ENCODE measurements around the gene JMJD7. TPM values are rescaled to one million over a fixed set of nuclear protein-coding genes. Genes with fewer than 3 reads are reported as not detected.

The JMJD7 gene
- total RNA-seq, 1 experiment from 2014 or later: 2.5 TPM

DNA sequence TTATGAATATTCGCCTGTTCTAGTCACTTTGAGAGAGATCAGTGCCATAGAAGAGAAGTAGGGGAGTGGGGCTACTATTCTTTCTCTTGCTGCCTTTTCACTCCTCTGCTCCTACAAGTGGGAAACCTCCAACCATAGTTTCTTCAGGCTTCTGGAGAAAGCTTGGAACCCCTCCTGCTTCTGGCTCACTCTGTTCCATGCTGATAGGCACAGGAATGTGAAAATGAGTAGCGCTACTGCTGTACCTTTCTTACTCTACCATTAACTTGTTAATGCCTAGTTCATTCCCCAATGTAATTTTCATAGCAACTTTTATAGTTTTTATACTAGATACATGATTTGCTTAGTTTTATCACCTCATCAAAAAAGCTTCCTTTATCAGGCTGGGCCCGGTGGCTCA, 26.7 kb upstream of the JMJD7 start:
- no peak for DNase-seq (ENCODE audit: low spot score)

DNA sequence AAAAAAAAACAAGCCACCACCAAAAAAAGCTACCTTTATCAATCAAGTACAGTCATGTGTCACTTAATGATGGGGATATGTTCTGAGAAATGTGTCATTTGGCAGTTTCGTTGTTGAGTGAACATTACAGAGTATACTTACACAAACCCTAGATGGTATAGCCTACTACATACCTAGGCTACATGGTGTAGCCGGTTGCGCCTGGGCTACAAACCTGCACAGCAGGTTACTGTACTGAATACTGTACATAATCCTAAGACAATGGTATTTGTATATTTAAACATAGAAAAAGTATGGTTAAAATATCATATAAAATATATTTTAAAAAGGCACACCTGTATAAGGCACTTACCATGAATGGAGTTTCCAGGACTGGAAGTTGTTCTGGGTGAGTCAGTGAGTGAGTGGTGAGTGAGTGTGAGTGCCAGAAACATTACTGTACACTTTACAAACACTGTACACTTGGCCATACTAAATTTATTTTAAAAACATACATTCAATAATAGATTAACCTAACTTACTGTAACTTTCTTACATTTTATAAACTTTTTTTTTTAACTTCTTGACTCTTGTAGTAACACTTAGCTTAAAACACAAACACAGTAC, 25.9 kb upstream of the JMJD7 start:
- peak; percentile 16 for DNase-seq (ENCODE audit: low spot score)

DNA sequence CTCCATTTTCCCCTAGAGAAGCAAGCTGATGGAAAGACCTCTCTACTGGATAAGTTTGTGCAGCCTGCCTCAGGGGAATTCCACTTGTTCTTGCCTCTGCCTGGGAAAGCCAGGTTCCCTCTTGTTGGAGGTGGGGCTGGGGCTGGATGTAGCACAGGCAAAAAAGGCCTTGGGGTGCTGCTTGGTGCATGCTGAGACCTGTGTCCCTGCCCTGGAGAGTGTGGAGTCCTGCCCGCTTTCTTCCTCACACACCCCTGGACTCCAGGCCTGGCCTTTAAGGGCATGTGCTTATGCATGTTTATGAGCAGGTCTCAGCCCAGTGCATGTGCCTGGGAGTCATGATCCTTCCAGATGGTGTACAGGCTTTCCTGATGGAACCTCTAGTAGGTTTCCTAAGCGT, 23.5 kb upstream of the JMJD7 start:
- DNase-seq (ENCODE audit: low spot score): no peak

DNA sequence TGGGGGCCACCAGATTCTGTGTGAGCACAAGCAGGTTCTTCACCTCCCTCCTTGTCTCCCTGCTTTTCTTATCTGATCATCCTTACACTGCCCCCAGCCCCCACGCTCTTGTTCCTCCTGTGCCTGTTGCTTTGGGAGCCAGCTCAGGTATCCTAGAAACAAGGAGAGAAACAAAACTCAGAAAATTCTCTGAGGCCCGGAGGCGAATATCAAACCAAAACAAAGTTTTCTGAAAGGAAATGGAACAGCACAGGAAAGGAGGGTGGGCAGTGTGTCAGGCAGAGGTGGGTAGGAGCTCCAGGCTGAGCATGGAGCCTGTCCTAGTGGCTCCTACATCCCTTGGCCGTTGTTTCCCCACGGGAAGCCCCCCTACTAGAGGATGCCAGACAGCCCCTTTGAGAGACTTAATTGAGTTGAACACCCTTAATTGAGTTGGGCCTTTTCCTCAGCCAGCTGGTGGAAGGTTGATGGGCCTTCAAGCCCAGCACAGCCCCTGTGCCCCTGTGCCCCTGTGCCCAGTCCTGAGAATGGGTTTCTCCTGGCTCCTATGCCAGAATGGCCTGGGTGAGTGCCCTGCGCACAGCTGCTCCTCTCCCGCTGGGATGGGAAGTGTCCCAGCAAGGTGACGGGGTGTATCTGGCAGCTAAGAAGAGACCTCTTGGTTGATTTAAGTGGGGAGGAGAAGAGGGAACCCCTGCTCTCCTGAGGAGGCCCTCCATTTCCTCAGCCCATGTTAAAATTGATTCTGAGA, 22.8 kb upstream of the JMJD7 start:
- no peak for DNase-seq (ENCODE audit: low spot score)

DNA sequence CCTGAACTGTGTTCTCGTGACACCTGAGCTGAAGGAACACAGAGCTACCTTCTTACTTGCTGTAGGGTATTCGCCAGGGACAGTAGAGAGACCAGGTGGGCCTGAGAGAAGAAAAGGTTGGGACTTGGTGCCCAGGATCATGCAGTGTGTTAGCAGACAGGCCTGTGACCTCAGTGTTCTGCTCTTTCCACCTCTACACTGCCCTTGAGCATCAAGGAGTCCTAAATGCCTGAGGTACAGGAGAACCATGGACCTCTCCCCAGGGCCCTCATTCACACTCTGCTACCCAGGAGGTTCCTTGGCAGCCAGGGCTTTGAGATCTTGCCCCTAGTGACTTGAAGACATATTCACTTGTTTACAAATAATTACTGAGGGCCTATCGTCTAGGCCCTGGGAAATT, 22.2 kb upstream of the JMJD7 start:
- no peak for DNase-seq (ENCODE audit: low spot score)

DNA sequence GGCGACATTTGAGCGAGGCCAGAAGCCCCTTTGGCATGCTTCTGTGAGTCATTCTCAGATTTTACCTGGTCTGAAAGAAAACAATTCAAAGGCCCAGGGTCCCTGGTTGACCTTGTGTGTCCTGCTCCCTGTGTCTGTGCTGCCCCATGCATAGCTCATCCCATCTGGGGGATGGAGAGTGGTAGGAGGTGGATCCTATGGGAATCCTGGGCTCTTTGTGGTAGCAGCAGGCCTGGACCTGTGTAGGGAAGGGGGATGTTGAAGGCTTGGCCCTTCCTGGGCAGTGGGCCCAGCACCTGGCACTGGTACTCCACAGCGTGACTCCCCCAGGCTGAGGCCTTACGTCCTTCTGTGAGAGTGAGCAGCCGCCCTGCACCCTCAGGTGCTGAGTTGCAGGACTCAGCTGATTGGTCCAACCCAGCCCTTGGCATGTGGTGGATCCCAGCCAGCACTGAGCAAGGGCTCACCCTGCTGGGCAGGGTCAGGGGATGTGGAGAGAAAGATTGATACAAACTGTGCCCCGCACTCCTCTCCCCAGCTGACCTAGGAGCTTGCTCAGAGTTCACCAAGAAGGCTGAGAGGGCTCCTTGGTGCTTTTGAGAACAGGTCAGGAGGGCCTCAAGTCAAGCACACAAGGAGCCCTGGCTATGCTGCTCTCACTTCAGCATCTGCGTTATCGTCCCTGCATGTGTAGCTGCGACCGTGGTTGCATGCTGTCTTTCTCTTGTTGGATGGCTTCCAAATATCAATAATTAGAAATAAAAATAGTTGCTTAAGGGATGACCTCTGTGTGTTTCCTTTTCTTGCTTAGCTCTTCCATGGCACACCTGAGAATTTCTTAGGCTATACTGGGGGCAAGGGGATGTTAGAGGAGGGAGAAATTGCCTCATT, 21.4 kb upstream of the JMJD7 start:
- DNase-seq (ENCODE audit: low spot score): peak; percentile 41

DNA sequence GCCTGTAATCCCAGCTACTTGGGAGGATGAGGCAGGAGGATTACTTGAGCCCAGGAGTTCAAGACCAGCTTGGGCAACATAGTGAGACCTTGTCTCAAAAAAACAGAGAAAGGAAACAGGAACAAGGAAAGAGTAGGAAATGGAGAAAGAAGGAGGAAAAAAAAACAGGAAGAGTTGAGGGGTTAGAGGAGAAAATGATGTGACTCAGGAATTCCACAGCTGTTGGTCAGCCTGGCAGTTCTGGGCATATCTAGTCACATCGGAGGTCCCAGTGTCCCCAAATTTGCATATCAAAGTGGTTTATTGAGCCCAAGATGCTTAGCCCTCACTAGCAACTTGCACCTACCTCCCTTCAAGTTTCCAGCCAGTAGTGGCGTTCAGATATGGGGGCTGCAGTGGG, 18.8 kb upstream of the JMJD7 start:
- DNase-seq (ENCODE audit: low spot score): peak; percentile 67

DNA sequence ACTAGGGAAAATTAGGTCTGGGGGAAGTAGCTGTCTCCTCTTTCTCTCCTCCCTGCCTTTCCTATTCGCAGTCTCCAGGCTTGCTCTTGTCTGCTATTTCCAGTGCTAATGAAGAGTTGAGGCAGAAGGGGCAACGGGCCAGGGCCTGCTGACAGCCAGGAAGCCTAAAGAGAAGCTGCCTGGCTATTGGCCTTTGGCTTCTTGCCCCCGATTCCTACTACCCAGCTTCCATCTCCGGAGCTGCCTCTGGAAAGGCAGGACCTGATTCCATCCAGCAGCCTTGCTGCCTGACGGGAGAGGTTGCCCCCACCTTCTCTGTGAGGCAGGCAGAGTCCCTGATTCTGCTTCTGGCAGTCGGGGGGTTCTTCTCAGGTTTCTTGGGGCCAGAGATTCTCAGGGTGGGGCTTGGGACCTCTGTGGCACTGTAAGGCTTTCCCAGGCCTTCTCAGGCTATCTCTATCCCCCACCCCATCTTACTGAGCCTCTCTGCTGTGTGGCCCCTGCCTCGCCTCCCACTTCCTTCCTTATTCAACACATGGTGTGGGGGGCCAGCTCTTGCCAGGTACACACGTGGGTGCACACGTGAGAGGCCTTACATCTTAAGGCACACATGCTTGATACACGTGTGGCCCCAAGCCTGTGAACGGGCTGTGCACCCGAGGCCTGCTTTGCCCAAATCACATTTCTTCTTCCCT, 18.2 kb upstream of the JMJD7 start:
- DNase-seq (ENCODE audit: low spot score): no peak

DNA sequence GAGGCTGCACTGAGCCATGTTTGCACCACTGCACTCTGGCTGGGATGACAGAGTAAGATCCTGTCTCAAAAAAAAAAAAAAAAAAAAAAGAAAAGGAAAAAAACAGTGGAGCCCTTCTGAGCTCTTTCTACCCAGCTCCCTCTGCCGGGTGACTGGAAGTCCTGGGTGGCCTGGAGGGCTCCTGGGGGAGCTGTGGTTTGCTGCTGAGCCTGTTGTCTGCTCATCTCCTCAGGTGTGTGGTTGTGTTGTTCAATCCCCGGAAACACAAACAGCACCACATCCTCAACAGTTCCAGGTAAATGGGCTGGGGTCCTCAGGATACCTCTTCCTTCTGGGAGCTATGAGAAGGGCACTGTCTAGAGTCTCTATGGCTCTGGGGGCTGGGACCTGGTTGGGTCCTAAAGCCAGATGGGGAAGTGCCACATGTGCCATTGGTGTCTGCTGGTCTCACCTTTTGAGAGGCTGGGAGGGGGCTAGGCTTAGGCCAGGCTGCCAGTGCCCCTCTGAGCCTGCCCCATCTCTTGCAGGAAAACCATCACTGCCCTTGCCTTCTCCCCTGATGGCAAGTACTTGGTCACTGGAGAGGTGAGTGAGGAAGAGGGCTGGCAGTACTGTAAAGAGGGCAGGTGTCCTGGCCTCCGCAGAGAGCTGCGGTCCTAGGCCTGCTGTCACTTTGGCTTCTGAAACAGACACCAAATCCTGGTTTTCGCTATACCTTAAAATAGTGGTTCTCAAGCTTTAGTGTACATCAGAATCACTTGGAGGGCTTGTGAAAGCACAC, 17.1 kb upstream of the JMJD7 start:
- DNase-seq (ENCODE audit: low spot score): no peak

DNA sequence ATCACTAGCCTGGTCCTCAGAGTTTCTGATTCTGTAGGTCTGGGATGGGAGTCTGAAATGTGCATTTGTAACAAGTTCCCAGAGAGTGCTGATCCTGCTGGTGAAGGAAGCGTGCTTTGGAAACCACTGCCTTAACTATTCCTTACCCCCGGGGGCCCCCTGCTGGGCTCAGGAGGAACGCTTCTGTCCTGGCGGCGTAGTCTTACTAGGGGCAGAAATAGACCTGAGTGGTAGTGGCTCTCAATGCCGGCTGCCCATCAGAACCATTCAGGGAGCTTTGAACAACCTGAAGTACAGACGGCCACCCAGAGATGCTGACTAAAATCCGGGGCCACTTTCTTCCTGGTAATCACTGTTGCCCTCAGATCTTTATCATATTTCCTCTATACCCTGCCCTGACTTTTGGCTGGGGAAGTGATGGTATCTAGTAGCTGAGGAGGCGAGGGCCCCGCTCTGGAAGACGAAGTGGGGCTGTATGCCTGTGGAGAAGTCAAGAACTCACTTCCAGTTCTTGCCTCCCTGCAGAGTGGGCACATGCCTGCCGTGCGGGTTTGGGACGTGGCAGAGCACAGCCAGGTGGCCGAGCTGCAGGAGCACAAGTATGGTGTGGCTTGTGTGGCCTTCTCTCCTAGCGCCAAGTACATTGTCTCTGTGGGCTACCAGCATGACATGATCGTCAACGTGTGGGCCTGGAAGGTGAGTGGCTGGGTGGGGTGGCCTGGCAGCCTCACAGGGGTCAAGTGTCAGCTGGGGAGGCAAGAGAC, 16.3 kb upstream of the JMJD7 start:
- DNase-seq (ENCODE audit: low spot score): peak; percentile 64

DNA sequence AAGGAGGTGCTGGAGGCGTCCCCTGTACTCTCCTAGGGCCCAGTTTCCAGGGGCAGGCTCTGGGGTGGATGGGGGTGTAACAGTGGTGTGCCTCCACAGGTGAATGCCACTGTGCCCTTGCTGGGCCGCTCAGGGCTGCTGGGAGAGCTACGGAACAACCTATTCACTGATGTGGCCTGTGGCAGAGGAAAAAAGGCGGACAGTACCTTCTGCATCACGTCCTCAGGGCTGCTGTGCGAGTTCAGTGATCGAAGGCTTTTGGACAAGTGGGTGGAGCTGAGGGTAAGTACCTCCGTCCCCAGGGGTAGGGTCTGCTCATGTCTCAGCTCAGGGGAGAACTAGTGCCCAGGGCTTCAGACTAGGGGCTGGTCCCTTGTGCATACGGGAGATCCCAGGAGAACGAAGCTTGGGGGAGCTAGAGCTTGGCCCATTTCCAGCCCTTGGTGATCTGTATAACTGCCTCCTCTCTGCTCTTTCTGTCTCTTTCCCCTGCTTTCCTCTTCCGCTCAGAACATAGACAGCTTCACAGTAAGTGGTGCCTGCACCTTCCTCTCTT, 15.0 kb upstream of the JMJD7 start:
- no peak for DNase-seq (ENCODE audit: low spot score)

DNA sequence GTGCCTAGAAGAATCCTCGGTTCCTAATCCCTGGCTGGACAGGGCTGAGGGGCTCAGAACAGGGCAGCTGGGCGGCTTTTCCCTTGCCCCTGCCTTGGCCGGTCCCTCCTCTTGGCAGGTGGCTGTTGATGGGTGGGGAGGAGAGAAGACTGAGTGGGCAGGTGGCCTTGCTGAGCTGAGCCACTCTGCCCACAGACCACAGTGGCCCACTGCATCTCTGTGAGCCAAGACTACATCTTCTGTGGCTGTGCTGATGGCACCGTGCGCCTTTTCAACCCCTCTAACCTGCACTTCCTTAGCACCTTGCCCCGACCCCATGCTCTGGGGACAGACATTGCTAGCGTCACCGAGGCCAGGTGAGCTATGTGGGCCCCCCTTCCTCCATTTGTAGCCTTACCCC, 14.5 kb upstream of the JMJD7 start:
- DNase-seq (ENCODE audit: low spot score): no peak

DNA sequence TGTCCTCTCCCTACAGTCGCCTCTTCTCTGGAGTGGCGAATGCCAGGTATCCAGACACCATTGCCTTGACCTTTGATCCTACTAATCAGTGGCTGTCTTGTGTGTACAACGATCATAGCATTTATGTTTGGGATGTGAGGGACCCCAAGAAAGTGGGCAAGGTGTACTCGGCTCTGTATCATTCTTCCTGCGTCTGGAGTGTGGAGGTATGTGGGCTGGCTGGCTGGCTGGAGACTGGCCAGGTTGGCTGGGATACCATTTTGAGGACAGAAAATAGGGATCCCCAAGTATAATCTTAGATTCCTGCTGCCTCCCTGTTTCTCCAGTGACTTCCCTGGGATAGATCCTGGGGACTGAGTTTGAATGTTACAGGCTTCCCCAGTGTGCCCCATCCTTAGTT, 13.4 kb upstream of the JMJD7 start:
- DNase-seq (ENCODE audit: low spot score): no peak

DNA sequence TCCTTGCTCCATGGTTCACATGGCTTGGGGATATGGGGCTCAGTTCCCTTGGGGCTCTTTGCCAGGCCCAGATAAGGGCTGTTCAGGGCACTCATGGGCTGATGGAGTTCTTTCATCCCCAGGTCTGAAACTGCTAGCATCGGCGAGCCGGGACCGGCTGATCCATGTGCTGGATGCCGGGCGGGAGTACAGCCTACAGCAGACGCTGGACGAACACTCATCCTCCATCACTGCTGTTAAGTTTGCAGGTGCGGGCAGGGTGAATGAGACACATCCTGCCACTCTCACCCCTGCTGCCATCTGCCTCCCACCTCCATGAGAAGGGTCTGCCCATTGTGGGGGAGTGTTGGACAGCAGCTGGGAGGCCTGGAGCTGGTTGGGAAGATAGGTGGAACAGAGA, 11.1 kb upstream of the JMJD7 start:
- DNase-seq (ENCODE audit: low spot score): no peak

DNA sequence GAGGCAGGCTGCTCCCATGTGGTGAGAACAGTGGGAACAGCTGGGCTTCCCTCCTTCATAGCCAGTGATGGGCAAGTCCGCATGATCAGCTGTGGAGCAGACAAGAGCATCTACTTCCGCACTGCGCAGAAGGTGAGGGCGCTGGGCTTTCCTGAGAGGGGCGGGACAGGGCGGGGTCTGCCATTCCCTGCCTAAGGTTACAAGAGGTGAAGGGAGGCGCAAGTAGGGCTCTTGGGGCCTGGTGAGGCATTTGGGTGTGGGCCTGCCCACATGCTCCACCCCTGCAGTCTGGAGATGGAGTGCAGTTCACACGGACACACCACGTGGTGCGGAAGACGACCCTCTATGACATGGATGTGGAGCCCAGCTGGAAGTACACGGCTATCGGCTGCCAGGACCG, 10.6 kb upstream of the JMJD7 start:
- DNase-seq (ENCODE audit: low spot score): no peak

DNA sequence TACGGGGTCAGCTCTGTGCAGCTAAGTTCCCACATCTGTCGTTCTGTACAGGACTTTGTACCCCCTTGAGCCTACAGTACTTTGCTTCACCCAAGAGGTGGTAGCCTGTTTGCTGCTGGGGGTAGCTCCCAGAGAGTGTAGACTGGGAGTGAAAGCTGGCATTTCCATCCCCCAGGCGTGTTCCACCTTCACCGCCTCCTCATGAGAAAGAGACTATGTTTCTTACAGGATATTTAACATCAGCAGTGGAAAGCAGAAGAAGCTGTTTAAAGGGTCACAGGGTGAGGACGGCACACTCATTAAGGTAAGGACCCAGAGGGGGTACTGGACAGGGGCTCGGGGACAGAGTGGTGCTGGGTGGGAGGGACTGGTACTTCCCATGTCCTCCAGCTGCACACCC, 10.1 kb upstream of the JMJD7 start:
- no peak for DNase-seq (ENCODE audit: low spot score)

DNA sequence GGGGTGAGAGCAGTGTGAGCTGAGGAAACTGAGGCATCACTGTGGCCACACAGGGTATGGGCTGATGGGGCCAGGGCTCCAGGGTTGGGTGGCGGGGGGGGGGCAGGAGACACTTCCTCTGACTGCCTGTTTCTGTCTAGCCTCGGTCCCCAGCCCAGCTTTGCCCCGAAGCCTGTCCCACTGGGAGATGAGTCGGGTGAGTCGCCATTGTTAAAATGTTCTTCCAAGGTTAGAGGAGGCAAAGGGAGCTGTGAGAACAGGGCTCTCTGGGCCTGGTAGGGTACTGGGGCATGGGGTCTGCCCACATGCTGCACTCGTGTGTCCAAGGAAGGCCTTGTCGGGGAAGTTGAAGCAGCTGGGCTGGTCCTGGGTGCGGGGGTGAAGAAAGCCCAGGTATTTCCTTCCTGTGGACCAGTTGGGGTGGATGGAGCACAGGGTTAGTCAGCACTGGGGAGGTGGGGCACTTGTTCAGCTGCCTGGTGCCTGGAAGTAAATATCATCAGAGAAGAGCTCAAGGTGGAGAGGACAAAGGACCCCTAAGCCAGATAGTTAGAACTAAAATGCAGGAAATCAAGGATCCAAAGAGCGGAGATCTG, 8.3 kb upstream of the JMJD7 start:
- DNase-seq (ENCODE audit: low spot score): no peak

DNA sequence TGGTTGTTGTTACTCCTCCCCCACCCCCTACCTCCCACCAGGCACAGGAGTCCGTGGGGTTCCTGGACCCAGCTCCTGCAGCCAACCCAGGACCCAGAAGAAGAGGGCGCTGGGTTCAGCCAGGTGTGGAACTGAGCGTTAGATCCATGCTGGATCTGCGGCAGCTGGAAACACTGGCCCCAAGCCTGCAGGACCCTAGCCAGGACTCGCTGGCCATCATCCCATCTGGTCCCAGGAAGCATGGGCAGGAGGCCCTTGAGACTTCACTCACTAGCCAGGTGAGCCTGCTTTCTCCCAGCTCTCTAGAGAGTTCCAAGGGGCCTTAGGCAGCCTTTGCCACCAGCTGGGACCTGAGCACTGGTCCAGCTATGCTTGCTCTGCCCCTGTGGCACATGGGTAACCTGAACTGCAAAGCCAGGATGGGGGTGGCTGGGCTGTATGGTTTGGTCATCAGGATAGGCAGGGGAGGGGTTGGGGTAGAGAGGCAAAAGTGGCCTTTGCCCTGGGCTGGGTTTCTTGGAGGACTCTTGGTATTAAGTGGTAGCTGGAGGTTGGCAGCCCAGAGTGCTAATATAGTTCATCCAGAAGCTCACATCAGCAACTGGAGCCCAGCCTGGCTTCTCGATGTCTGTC, 7.0 kb upstream of the JMJD7 start:
- no peak for DNase-seq (ENCODE audit: low spot score)

DNA sequence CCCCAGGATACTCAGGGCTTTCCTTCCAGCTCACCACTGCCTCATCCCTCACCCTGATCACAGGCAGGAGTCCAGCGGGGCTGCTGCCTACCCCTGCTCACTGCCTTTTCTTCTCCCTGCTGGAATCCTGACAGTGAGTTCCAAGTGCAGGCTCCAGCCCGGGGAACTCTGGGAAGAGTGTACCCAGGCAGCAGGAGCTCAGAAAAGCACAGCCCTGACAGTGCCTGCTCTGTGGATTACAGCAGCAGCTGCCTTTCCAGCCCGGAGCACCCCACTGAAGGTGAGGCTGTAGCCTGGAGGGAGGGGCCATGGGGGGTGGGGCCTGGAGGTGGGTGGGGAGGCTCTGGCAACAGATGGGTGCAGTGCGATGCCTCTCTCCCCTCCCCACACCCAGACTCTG, 6.1 kb upstream of the JMJD7 start:
- no peak for DNase-seq (ENCODE audit: low spot score)
